Activated CD8-positive, alpha-beta memory T cell treated with anti-CD3 and anti-CD28 coated beads, Interleukin-2, amount 10 ng/mL, durations not matched to agents 7 days and 5 days (primary cell): ENCODE measurements around the gene ZNF236. TPM values are rescaled to one million over a fixed set of nuclear protein-coding genes. Genes with fewer than 3 reads are reported as not detected.
A peak's percentile ranks its signal among the peaks of the same experiment; 100 is the strongest.

Experiments used
- ATAC-seq: fragments of 150-1000 bp; cut with Tn5 transposase; one replicate; pipeline ENCODE4 v1.10.0; 2021; ENCODE audit warnings: moderate library complexity
- CTCF ChIA-PET: fragments of 350-600 bp; sonication (Branson Sonifier 250); formaldehyde crosslinking; loops from one replicate; lab custom pipeline; 2021; ENCODE audit warnings: antibody characterized with exemption; lab: Charles Lee
- DNase-seq: peaks from one replicate; pipeline ENCODE4 v3.0.0-alpha.2; 2020
- H3K27ac Mint-ChIP-seq: one replicate; pipeline ENCODE4 v1.8.0; 2021; ENCODE audit warnings: mild to moderate bottlenecking, mixed read lengths
- H3K27me3 Mint-ChIP-seq: one replicate; pipeline ENCODE4 v1.8.0; 2021; ENCODE audit warnings: mixed read lengths
- H3K36me3 Mint-ChIP-seq: one replicate; pipeline ENCODE4 v1.8.0; 2021; ENCODE audit warnings: mild to moderate bottlenecking, mixed read lengths
- H3K4me1 Mint-ChIP-seq: one replicate; pipeline ENCODE4 v1.8.0; 2021; ENCODE audit warnings: mixed read lengths
- H3K4me3 Mint-ChIP-seq: one replicate; pipeline ENCODE4 v1.8.0; 2021; ENCODE audit warnings: mild to moderate bottlenecking, moderate library complexity, mixed read lengths
- H3K9me3 Mint-ChIP-seq: one replicate; pipeline ENCODE4 v1.8.0; 2022; ENCODE audit warnings: low read depth, mixed read lengths
- total RNA-seq, 2 experiments: library from RNA; stranded (reverse); gene quantifications; one replicate each; pipeline ENCODE4 v1.2.3, GENCODE V29; 2021

The ZNF236 gene
- total RNA-seq, 2 experiments from 2014 or later = 16.8 to 22.9 TPM

DNA sequence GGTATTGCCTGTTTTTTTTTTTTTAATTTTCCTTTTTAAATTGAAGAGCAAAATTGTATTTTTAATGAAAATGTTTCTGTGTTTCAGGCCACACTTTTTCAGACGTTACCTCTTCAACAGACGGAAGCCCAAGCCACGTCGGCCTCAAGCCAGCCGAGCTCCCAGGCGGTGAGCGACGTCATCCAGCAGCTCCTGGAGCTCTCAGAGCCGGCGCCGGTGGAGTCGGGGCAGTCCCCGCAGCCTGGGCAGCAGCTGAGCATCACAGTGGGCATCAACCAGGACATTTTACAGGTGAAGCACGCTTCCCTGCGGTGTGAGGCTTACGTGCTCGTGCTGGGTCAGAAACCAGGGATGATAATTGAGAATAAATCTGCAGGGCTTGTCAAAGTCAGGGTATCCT, 57.7 kb downstream of the ZNF236 start:
- Mint-ChIP-seq H3K27me3 (no peaks in the 10 kb centered on the region), H3K4me1 (peaks cover 7% of the 10 kb centered on the region), H3K4me3 (no peak overlapping the region), H3K36me3 (peaks cover 11% of the 10 kb centered on the region), H3K27ac (no peak overlapping the region), H3K9me3 (no peaks in the 10 kb centered on the region)
- no peak for DNase-seq
- no peak for ATAC-seq
- CTCF ChIA-PET = no interaction called here

GRCh38 chr18:76881744-76882143, 59.4 kb downstream of the ZNF236 start:
- H3K27me3 Mint-ChIP-seq = no peaks in the 10 kb centered on the region
- H3K27ac Mint-ChIP-seq = no peak overlapping the region
- no peak overlapping the region for H3K4me3 Mint-ChIP-seq
- H3K9me3 Mint-ChIP-seq = no peaks in the 10 kb centered on the region
- ATAC-seq (no peak), DNase-seq (no peak)
- CTCF ChIA-PET = interaction anchor here (1.0 kb wide), 1 partner anchor 79 kb away, joined by 3 read pairs; no protein-coding TSS in a partner anchor
- peaks cover 5% of the 10 kb centered on the region for H3K4me1 Mint-ChIP-seq
- peaks cover 6% of the 10 kb centered on the region for H3K36me3 Mint-ChIP-seq

DNA sequence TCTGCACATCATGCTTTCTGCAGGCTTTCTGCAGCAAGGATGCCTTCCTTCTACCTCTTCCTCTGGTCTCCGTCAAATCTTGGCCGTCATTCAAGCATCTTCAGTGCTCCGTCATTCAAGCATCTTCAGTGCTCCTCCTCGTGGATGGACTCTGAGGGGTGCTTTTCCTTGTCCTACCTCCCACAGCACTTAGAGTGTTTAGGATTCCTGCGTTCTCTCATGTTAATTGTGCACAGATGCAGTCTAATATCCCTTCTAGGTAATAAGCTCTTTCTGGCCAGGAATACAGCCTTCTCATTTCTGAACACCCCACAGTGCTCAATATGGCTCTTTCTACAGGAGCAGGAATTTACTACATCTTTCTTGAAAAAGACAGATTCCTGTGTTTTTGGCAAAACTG, 59.8 kb downstream of the ZNF236 start:
- DNase-seq (no peak), ATAC-seq (no peak)
- CTCF ChIA-PET = interaction anchor here (1.0 kb wide), 1 partner anchor 79 kb away, joined by 3 read pairs; no protein-coding TSS in a partner anchor
- Mint-ChIP-seq H3K36me3 (peaks cover 6% of the 10 kb centered on the region), H3K27ac (no peak overlapping the region), H3K4me3 (no peak overlapping the region), H3K4me1 (peaks cover 9% of the 10 kb centered on the region), H3K27me3 (no peaks in the 10 kb centered on the region), H3K9me3 (no peaks in the 10 kb centered on the region)

- Mint-ChIP-seq H3K9me3 (no peaks in the 10 kb centered on the region), H3K4me1 (peaks cover 12% of the 10 kb centered on the region), H3K4me3 (no peak overlapping the region), H3K27ac (no peak overlapping the region), H3K36me3 (peaks cover 18% of the 10 kb centered on the region), H3K27me3 (no peaks in the 10 kb centered on the region)
- CTCF ChIA-PET = no interaction called here
- DNase-seq (no peak), ATAC-seq (no peak)
These were observed 62.6 kb downstream of the ZNF236 start for GRCh38 chr18:76885001-76885400.

DNA sequence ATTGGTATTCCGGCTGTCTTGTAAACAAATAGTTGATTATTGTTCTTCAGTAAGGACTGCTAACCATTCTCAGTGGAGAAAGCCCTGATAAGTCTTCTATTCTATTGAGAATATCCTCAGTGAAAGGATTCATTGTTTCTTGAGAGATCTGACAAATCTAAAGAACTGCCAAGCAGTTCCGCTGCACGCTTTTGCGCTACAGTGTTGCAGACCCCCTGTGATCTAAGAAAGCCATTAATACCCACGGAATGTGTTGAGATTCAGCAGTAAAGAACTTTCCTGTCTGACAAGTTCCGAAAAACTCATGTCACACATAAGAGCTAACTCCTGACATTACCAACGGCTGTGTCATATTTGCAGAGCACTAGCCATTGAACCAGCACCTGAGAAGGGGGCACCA, 63.8 kb downstream of the ZNF236 start:
- no peak overlapping the region for H3K27ac Mint-ChIP-seq
- ATAC-seq (no peak), DNase-seq (no peak)
- H3K4me1 Mint-ChIP-seq = peaks cover 12% of the 10 kb centered on the region
- CTCF ChIA-PET = interaction anchor here (1.0 to 1.1 kb wide), 2 partner anchors 23 to 36 kb away, joined by 3 read pairs; no protein-coding TSS in a partner anchor
- no peaks in the 10 kb centered on the region for H3K9me3 Mint-ChIP-seq
- H3K4me3 Mint-ChIP-seq = no peak overlapping the region
- H3K36me3 Mint-ChIP-seq = peaks cover 21% of the 10 kb centered on the region
- no peaks in the 10 kb centered on the region for H3K27me3 Mint-ChIP-seq

GRCh38 chr18:76889091-76889699, 66.8 kb downstream of the ZNF236 start:
- Mint-ChIP-seq H3K27ac (no peak overlapping the region), H3K27me3 (no peaks in the 10 kb centered on the region), H3K9me3 (no peaks in the 10 kb centered on the region), H3K4me3 (no peak overlapping the region), H3K4me1 (peaks cover 12% of the 10 kb centered on the region), H3K36me3 (peaks cover 18% of the 10 kb centered on the region)
- CTCF ChIA-PET = interaction anchor here (1.3 kb wide), 1 partner anchor 16 kb away, joined by 4 read pairs; no protein-coding TSS in a partner anchor
- ATAC-seq (no peak), DNase-seq (no peak)

GRCh38 chr18:76892832-76893231, 70.5 kb downstream of the ZNF236 start:
- H3K36me3 Mint-ChIP-seq = peaks cover 43% of the 10 kb centered on the region
- CTCF ChIA-PET = no interaction called here
- ATAC-seq = no peak
- no peaks in the 10 kb centered on the region for H3K9me3 Mint-ChIP-seq
- no peaks in the 10 kb centered on the region for H3K4me1 Mint-ChIP-seq
- H3K27me3 Mint-ChIP-seq = no peaks in the 10 kb centered on the region
- H3K4me3 Mint-ChIP-seq = no peak overlapping the region
- no peak for DNase-seq
- no peak overlapping the region for H3K27ac Mint-ChIP-seq

DNA sequence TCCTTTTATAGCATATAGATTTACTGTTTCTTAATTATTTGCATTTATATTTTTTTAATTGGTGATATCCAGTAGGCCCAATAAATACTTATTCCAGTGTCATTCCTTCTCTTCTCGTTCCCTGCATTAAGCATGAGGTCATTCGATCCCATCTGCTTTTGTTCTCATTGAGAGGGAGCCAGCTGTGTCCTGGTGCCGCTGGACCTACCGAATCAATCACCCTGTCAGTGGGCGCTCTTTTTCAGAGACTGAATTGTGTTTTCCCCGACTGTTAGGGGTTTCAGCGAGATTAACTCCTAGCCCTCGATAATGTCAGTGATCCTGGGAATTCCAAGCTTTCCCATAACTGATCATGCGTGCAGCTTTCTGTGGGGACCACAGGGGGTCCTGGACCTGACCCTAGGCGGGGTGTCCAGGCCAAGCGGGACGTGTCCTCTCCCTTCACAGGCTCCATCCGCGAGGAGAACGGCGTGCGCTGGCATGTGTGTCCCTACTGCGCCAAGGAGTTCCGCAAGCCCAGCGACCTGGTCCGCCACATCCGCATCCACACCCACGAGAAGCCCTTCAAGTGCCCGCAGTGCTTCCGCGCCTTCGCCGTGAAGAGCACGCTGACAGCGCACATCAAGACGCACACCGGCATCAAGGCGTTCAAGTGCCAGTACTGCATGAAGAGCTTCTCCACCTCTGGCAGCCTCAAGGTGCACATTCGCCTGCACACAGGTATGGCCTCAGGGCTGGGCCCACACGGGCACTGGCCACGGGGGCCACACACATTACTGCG, 72.4 kb downstream of the ZNF236 start:
- DNase-seq = no peak
- Mint-ChIP-seq H3K27ac (no peak overlapping the region), H3K4me3 (no peak overlapping the region), H3K27me3 (no peaks in the 10 kb centered on the region), H3K9me3 (no peaks in the 10 kb centered on the region), H3K4me1 (no peaks in the 10 kb centered on the region), H3K36me3 (peaks cover 48% of the 10 kb centered on the region)
- CTCF ChIA-PET = no interaction called here
- no peak for ATAC-seq

GRCh38 chr18:76895498-76895897, 73.1 kb downstream of the ZNF236 start:
- H3K36me3 Mint-ChIP-seq = peaks cover 49% of the 10 kb centered on the region
- H3K27ac Mint-ChIP-seq = no peak overlapping the region
- CTCF ChIA-PET = no interaction called here

GRCh38 chr18:76896677-76897076, 74.3 kb downstream of the ZNF236 start:
- H3K4me1 Mint-ChIP-seq = no peaks in the 10 kb centered on the region
- CTCF ChIA-PET = no interaction called here
- H3K36me3 Mint-ChIP-seq = peaks cover 47% of the 10 kb centered on the region
- ATAC-seq (no peak), DNase-seq (no peak)
- H3K27ac Mint-ChIP-seq = no peak overlapping the region
- no peaks in the 10 kb centered on the region for H3K27me3 Mint-ChIP-seq
- no peak overlapping the region for H3K4me3 Mint-ChIP-seq
- no peaks in the 10 kb centered on the region for H3K9me3 Mint-ChIP-seq

More at GRCh38 chr18:76895498-76895897, 73.1 kb downstream of the ZNF236 start:
- Mint-ChIP-seq H3K27me3 (no peaks in the 10 kb centered on the region), H3K4me3 (no peak overlapping the region), H3K4me1 (no peaks in the 10 kb centered on the region), H3K9me3 (no peaks in the 10 kb centered on the region)
- DNase-seq = no peak
- ATAC-seq = no peak

DNA sequence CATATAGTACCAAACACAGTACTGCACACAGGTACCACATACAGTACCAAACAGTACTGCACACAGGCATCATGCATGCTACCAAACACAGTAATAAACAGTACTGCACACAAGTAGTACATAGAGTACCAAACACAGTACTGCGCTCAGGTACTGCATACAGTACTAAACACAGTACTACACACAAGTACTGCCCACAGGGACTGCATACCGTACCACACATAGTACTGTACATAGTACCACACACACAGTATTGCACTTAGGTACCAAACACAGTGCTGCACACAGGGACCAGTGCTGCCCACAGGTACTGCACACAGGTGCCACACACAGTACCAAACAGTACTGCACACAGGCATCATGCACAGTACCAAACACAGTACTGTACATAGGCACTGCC, 74.9 kb downstream of the ZNF236 start:
- no peaks in the 10 kb centered on the region for H3K9me3 Mint-ChIP-seq
- H3K4me1 Mint-ChIP-seq = no peaks in the 10 kb centered on the region
- H3K4me3 Mint-ChIP-seq = no peak overlapping the region
- no peak overlapping the region for H3K27ac Mint-ChIP-seq
- DNase-seq (no peak), ATAC-seq (no peak)
- CTCF ChIA-PET = no interaction called here
- H3K36me3 Mint-ChIP-seq = peaks cover 50% of the 10 kb centered on the region
- no peaks in the 10 kb centered on the region for H3K27me3 Mint-ChIP-seq

GRCh38 chr18:76903386-76903785, 81.0 kb downstream of the ZNF236 start:
- DNase-seq (no peak), ATAC-seq (no peak)
- Mint-ChIP-seq H3K4me1 (no peaks in the 10 kb centered on the region), H3K27me3 (no peaks in the 10 kb centered on the region), H3K9me3 (no peaks in the 10 kb centered on the region), H3K4me3 (no peak overlapping the region), H3K27ac (no peak overlapping the region), H3K36me3 (peaks cover 20% of the 10 kb centered on the region)
- CTCF ChIA-PET = interaction anchor here (1.4 to 2.8 kb wide), 4 partner anchors 8 to 96 kb away, joined by 3 to 6 read pairs (median 4); no protein-coding TSS in a partner anchor

DNA sequence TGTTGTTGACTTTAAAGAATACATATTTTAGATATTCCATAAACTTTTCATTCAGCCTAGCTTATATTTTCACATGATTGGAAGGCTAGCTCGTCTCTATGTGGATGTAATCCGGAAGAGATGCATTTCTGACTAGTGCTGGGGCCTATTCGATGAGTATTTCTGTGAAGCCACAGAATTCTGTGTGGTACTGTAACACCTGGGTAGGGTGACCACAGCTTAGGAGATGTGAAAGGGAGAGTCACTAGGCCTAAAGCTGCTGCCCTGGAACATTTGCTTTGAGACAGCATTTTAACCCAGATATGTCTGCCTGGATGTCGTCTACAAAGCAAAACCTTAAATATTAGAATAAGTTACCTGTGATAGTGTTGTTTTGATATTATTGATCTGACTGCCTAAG, 83.5 kb downstream of the ZNF236 start:
- CTCF ChIA-PET = interaction anchor here (2.6 kb wide), 1 partner anchor 78 kb away, joined by 9 read pairs; no protein-coding TSS in a partner anchor
- Mint-ChIP-seq H3K4me1 (no peaks in the 10 kb centered on the region), H3K36me3 (peaks cover 16% of the 10 kb centered on the region), H3K4me3 (no peak overlapping the region), H3K9me3 (no peaks in the 10 kb centered on the region), H3K27ac (no peak overlapping the region), H3K27me3 (no peaks in the 10 kb centered on the region)
- DNase-seq (peak; percentile 33), ATAC-seq (no peak)

DNA sequence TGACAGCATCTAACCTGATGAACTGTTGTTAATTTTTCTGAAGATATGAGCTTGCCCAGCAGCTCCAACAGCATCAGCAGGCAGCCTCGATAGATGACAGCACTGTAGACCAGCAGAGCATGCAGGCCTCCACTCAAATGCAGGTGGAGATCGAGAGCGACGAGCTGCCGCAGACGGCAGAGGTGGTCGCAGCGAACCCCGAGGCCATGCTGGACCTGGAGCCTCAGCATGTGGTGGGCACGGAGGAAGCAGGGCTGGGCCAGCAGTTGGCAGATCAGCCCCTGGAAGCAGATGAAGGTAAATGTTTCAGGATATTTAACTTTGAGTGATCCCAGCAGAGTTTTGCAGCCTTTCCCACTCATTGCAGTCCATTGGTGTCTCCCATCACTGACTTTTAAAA, 85.9 kb downstream of the ZNF236 start:
- Mint-ChIP-seq H3K27ac (no peak overlapping the region), H3K4me3 (no peak overlapping the region), H3K4me1 (no peaks in the 10 kb centered on the region), H3K36me3 (peaks cover 13% of the 10 kb centered on the region), H3K9me3 (no peaks in the 10 kb centered on the region), H3K27me3 (no peaks in the 10 kb centered on the region)
- CTCF ChIA-PET = interaction anchor here (1.2 to 2.9 kb wide), 2 partner anchors 22 to 75 kb away, joined by 3 to 9 read pairs; no protein-coding TSS in a partner anchor
- no peak for ATAC-seq
- DNase-seq = peak; percentile 35
